ENCODE measurements around the gene IGDCC3.

DNA sequence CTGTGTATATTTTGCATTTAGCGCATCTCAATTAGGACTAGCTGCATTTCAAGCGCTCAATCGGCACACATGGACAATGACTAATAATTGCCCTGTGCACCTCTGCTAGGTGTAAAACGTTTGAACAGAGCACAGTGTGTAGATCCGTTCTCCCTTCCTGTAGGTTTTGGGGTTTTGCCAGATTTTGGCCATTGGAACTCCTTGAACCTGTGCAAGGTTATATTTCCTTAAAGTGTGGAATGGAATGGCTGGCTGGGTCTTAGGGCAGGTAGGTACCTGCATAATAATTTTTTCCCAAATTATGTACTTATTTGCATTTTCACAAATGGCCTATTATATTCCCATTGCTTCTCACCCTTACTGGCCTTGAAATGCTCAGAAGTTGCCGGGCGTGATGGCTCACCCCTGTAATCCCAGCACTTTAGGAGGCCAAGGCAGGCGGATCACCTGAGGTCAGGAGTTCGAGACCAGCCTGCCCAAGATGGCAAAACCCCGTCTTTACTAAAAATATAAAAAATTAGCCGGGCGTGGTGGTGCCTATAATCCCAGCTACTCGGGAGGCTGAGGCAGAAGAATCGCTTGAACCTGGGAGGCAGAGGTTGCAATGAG is 72.5 kb downstream of the IGDCC3 start:
- TF ChIP-seq, protein P1, sequence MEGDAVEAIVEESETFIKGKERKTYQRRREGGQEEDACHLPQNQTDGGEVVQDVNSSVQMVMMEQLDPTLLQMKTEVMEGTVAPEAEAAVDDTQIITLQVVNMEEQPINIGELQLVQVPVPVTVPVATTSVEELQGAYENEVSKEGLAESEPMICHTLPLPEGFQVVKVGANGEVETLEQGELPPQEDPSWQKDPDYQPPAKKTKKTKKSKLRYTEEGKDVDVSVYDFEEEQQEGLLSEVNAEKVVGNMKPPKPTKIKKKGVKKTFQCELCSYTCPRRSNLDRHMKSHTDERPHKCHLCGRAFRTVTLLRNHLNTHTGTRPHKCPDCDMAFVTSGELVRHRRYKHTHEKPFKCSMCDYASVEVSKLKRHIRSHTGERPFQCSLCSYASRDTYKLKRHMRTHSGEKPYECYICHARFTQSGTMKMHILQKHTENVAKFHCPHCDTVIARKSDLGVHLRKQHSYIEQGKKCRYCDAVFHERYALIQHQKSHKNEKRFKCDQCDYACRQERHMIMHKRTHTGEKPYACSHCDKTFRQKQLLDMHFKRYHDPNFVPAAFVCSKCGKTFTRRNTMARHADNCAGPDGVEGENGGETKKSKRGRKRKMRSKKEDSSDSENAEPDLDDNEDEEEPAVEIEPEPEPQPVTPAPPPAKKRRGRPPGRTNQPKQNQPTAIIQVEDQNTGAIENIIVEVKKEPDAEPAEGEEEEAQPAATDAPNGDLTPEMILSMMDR (IDR thresholded peaks at IDR 0.05 in 2 of 3, conservative IDR thresholded peaks at IDR 0.05 in 1 of 3; ENCODE audit: control insufficient read depth in 2 of 3, extremely low read depth in 1 of 3, insufficient read depth in 1 of 3, low read depth in 3 of 3, low read length in 3 of 3) = no peak
- TF ChIP-seq, protein P2, sequence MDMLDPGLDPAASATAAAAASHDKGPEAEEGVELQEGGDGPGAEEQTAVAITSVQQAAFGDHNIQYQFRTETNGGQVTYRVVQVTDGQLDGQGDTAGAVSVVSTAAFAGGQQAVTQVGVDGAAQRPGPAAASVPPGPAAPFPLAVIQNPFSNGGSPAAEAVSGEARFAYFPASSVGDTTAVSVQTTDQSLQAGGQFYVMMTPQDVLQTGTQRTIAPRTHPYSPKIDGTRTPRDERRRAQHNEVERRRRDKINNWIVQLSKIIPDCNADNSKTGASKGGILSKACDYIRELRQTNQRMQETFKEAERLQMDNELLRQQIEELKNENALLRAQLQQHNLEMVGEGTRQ (IDR thresholded peaks at IDR 0.05; ENCODE audit: borderline replicate concordance, low read depth, low read length) = no peak
- TF ChIP-seq RFX5 (IDR thresholded peaks at IDR 0.05; ENCODE audit: low read depth, low read length) (no peak), FOS (IDR thresholded peaks at IDR 0.05; ENCODE audit: borderline replicate concordance, extremely low read depth, insufficient read length) (no peak), ZNF24 (IDR thresholded peaks at IDR 0.05) (no peak), MYC (IDR thresholded peaks at IDR 0.05; ENCODE audit: insufficient read depth, insufficient read length, insufficient replicate concordance, low read length, severe bottlenecking) (no peak)
- TF ChIP-seq, protein P3, sequence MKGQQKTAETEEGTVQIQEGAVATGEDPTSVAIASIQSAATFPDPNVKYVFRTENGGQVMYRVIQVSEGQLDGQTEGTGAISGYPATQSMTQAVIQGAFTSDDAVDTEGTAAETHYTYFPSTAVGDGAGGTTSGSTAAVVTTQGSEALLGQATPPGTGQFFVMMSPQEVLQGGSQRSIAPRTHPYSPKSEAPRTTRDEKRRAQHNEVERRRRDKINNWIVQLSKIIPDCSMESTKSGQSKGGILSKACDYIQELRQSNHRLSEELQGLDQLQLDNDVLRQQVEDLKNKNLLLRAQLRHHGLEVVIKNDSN (IDR thresholded peaks at IDR 0.05; ENCODE audit: borderline replicate concordance, extremely low read length, insufficient read depth, low read depth, low read length) = no peak
